Activated naive CD4-positive, alpha-beta T cell treated with anti-CD3 and anti-CD28 coated beads, Interleukin-2, amount 10 ng/mL, durations not matched to agents 7 days and 5 days (primary cell): ENCODE results near the gene S1PR4.

Experiments
- CTCF ChIA-PET: fragments of 350-600 bp; sonication (Branson Sonifier 250); formaldehyde crosslinking; loops from one replicate; lab custom pipeline; 2021; ENCODE audit warnings: antibody characterized with exemption; lab: Charles Lee
- DNase-seq: peaks from one replicate; pipeline ENCODE4 v3.0.0-alpha.2; 2020
- H3K27ac Mint-ChIP-seq: one replicate; pipeline ENCODE4 v1.8.0; 2021; ENCODE audit warnings: mild to moderate bottlenecking, moderate library complexity, mixed read lengths
- H3K27me3 Mint-ChIP-seq: one replicate; pipeline ENCODE4 v1.8.0; 2021; ENCODE audit warnings: mild to moderate bottlenecking, mixed read lengths
- H3K36me3 Mint-ChIP-seq: one replicate; pipeline ENCODE4 v1.8.0; 2021; ENCODE audit warnings: mixed read lengths
- H3K4me1 Mint-ChIP-seq: one replicate; pipeline ENCODE4 v1.8.0; 2021; ENCODE audit warnings: mixed read lengths
- H3K4me3 Mint-ChIP-seq: one replicate; pipeline ENCODE4 v1.8.0; 2021; ENCODE audit warnings: mild to moderate bottlenecking, moderate library complexity, mixed read lengths
- H3K9me3 Mint-ChIP-seq: one replicate; pipeline ENCODE4 v1.8.0; 2021; ENCODE audit warnings: mixed read lengths

S1PR4 gene, protein sequence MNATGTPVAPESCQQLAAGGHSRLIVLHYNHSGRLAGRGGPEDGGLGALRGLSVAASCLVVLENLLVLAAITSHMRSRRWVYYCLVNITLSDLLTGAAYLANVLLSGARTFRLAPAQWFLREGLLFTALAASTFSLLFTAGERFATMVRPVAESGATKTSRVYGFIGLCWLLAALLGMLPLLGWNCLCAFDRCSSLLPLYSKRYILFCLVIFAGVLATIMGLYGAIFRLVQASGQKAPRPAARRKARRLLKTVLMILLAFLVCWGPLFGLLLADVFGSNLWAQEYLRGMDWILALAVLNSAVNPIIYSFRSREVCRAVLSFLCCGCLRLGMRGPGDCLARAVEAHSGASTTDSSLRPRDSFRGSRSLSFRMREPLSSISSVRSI

DNA sequence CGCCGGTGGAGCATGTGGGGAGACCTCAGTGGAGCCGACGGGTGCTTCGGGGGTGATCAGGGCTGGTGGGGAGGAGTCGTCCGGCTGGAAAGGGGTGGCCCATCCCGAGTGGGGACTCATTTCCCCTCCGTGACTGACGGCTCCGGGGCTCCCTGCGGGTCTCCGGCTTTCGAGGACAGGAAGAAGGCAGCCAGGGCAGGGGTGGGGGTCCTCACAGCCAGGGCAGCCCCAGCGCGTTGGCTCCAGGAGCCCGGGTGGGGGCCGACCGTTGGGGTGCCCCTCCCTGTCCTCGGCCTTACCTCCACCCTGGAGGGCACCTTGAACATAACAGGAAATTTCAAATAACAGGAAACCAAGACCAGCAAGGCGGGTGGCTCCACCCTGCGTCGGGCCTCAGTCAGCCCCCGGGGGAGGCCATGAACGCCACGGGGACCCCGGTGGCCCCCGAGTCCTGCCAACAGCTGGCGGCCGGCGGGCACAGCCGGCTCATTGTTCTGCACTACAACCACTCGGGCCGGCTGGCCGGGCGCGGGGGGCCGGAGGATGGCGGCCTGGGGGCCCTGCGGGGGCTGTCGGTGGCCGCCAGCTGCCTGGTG, at the start of gene S1PR4:
S1PR4 (plus strand) TSS at position 393 of the 596 bp plus-strand sequence; CDS start at position 417, 24 bp downstream.
- CTCF ChIA-PET = interaction anchor here (1.7 kb wide), 1 partner anchor 74 kb away, joined by 4 read pairs; no protein-coding TSS in a partner anchor
- Mint-ChIP-seq H3K27me3 (peaks cover 3% of the 10 kb centered on the region), H3K27ac (peak within 1 kb of the TSS; percentile 97), H3K36me3 (peaks cover 38% of the 10 kb centered on the region), H3K9me3 (no peaks in the 10 kb centered on the region), H3K4me1 (peaks cover 29% of the 10 kb centered on the region), H3K4me3 (peak within 1 kb of the TSS; percentile 100)
- peak; percentile 86 for DNase-seq

DNA sequence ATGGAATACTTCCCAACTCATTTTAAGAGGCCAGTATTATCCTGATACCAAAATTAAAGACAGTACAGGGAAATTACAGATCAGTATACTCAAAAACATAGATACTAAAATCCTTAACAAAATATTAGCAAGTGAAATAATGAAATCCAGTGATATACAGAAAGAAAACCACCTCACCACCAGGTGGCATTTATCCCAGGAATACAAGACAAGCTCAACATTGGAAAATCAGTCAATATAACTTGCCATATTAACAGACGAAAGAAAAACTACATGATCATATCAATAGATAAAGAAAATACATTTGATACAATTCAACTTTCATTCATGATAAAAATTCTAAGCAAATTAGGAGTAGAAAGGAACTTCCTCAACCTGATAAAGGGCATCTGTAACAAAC, 49.5 kb upstream of the S1PR4 start:
- peaks cover 36% of the 10 kb centered on the region for H3K4me1 Mint-ChIP-seq
- CTCF ChIA-PET = interaction anchor here (0.7 to 9.0 kb wide), 14 partner anchors 9 to 153 kb away, joined by 3 to 92 read pairs (median 3); no protein-coding TSS in a partner anchor

DNA sequence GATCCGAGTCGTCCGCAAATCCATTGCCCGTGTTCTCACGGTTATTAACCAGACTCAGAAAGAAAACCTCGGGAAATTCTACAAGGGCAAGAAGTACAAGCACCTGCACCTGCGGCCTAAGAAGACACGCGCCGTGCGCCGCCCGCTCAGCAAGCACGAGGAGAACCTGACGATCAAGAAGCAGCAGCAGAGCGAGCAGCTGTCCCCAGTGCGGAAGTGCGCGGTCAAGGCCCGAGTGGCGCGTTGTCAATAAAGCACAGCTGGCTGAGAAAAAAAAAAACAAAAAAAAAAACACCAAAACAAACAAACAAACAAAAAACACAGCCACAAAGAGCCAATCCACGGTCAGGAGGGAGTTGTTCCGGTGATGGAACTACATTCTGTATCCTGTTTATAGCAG, 47.4 kb upstream of the S1PR4 start:
- Mint-ChIP-seq H3K9me3 (no peaks in the 10 kb centered on the region), H3K4me1 (peaks cover 44% of the 10 kb centered on the region), H3K27ac (peak overlapping the region; percentile 76), H3K36me3 (no peaks in the 10 kb centered on the region), H3K27me3 (peaks cover 8% of the 10 kb centered on the region), H3K4me3 (peak overlapping the region; percentile 10)
- CTCF ChIA-PET = interaction anchor here (1.0 to 9.0 kb wide), 3 partner anchors 11 to 31 kb away, joined by 3 to 92 read pairs (median 6); no protein-coding TSS in a partner anchor
- peak; percentile 49 for DNase-seq

More for the DNA sequence above, 49.5 kb upstream of the S1PR4 start:
- peak; percentile 36 for DNase-seq
- H3K4me3 Mint-ChIP-seq = no peak overlapping the region
- no peaks in the 10 kb centered on the region for H3K36me3 Mint-ChIP-seq
- H3K27me3 Mint-ChIP-seq = peaks cover 23% of the 10 kb centered on the region
- H3K9me3 Mint-ChIP-seq = no peaks in the 10 kb centered on the region
- no peak overlapping the region for H3K27ac Mint-ChIP-seq

DNA sequence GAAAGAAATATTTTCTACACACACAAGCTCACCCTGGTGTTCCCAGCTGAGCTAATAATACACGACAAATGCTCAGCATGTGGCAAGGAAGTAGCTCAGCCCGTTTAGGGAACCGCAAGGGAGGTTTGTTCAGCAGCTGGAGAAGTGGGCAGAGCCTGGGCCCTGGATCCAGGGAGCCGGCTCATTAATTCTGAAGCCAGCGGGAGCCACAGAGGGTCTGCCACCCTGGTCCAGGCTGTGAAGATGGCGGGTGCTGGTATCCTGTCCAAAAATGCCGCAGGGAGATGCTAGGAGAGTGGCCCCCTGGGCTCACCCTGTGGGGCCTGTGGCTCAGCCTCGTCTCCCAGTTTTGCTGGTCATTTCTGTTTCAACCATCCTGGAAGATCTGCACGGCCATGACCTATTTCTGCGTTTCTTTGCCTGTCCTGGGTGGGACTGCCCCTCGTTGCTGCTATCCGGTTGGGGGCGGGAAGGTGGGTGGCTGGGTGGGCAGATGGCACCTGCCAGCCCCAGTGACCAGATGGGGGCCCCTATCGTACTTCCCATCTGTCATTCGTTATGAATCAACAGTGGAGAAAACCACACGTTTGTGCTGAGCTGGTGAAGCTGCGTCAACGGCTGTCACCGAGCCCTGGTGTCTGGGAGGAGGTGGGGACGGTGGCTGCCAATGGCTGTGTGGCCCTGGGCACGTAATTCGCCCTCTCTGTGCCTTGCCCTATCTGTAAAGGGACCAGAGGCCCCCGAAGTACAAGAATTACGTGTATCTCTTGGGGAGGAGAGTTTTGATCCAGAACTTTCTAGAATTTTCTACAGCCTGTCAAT, 45.4 kb upstream of the S1PR4 start:
- Mint-ChIP-seq H3K27ac (peak overlapping the region; percentile 97), H3K27me3 (peaks cover 15% of the 10 kb centered on the region), H3K9me3 (no peaks in the 10 kb centered on the region), H3K36me3 (peaks cover 6% of the 10 kb centered on the region), H3K4me1 (peaks cover 53% of the 10 kb centered on the region), H3K4me3 (peak overlapping the region; percentile 53)
- peak; percentile 84 for DNase-seq
- CTCF ChIA-PET = interaction anchor here (0.7 to 9.0 kb wide), 3 partner anchors 11 to 156 kb away, joined by 3 to 92 read pairs (median 3); partner anchors contain the start of gene TLE6

DNA sequence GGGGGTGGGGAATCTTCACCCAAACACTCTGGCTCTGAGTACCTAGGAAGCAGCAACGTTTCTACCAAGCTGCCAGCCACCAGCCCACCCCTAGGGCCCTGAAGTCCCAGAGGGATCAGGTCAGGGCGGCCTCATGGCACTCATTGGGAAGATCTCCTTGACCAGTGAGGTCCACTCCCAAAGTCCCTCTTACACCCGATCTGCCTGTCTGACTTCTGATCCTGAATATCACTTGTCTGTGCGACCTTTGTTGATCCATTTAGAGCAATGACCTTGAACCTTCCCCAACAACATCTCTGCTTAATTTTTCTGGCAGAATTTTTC, 44.8 kb upstream of the S1PR4 start:
- peaks cover 6% of the 10 kb centered on the region for H3K36me3 Mint-ChIP-seq
- peaks cover 53% of the 10 kb centered on the region for H3K4me1 Mint-ChIP-seq
- H3K27me3 Mint-ChIP-seq = peaks cover 15% of the 10 kb centered on the region
- DNase-seq = no peak
- CTCF ChIA-PET = interaction anchor here (9.0 kb wide), 1 partner anchor 28 kb away, joined by 92 read pairs; no protein-coding TSS in a partner anchor
- H3K4me3 Mint-ChIP-seq = peak overlapping the region; percentile 53
- peak overlapping the region; percentile 97 for H3K27ac Mint-ChIP-seq
- H3K9me3 Mint-ChIP-seq = no peaks in the 10 kb centered on the region

DNA sequence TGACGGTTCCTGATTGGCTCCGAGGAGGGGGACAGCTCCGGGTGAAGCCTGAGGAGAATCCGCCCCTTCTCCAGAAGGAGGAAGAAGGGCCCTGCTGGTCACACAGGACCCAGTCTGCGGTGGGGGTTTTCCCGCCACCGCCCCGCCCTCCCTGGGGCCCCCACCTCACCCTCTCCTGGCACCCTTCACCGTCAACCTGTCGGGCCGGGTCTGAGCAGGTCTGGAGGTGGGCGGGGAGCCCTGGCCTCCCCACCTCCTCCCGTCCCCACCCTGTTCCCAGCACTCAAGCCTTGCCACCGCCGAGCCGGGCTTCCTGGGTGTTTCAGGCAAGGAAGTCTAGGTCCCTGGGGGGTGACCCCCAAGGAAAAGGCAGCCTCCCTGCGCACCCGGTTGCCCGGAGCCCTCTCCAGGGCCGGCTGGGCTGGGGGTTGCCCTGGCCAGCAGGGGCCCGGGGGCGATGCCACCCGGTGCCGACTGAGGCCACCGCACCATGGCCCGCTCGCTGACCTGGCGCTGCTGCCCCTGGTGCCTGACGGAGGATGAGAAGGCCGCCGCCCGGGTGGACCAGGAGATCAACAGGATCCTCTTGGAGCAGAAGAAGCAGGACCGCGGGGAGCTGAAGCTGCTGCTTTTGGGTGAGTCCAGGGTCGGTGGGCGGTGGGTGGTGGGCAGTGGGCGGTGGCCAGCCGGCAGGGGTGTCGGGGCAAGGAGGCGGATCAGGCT, 42.4 kb upstream of the S1PR4 start, which contains the start of gene GNA15:
GNA15 (plus strand) TSS at position 73 of the 723 bp plus-strand sequence; CDS start at position 491, 418 bp downstream.
- Mint-ChIP-seq H3K4me3 (peak within 1 kb of the TSS; percentile 76), H3K4me1 (peaks cover 56% of the 10 kb centered on the region), H3K9me3 (no peaks in the 10 kb centered on the region), H3K36me3 (peaks cover 15% of the 10 kb centered on the region), H3K27ac (peak within 1 kb of the TSS; percentile 33), H3K27me3 (peaks cover 15% of the 10 kb centered on the region)
- CTCF ChIA-PET = interaction anchor here (0.9 to 5.0 kb wide), 3 partner anchors 10 to 27 kb away, joined by 4 to 23 read pairs (median 4); no protein-coding TSS in a partner anchor
- peak; percentile 66 for DNase-seq

DNA sequence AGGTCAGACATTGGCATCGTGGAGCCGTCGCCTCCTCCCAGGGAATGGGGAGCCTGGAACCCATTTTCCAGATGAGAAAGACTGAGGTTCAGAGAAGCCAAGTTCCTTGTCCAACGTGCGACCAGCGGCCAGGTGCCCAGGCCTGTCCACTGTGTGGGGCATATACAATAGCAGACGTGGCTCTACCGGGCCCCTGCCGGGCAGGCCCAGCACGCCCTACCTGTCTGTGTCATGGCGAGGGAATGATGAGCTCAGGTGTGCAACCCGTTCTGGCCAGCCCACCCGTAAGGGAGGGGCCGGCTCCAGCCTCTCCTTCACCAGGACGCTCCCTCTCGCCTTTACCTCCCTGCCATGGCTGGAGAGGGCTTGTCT, 41.9 kb upstream of the S1PR4 start:
- H3K9me3 Mint-ChIP-seq = no peaks in the 10 kb centered on the region
- no peak overlapping the region for H3K27ac Mint-ChIP-seq
- no peak for DNase-seq
- CTCF ChIA-PET = interaction anchor here (0.9 to 5.0 kb wide), 3 partner anchors 10 to 27 kb away, joined by 4 to 23 read pairs (median 4); no protein-coding TSS in a partner anchor
- peak overlapping the region; percentile 76 for H3K4me3 Mint-ChIP-seq
- H3K36me3 Mint-ChIP-seq = peaks cover 15% of the 10 kb centered on the region
- peaks cover 57% of the 10 kb centered on the region for H3K4me1 Mint-ChIP-seq
- peaks cover 15% of the 10 kb centered on the region for H3K27me3 Mint-ChIP-seq

DNA sequence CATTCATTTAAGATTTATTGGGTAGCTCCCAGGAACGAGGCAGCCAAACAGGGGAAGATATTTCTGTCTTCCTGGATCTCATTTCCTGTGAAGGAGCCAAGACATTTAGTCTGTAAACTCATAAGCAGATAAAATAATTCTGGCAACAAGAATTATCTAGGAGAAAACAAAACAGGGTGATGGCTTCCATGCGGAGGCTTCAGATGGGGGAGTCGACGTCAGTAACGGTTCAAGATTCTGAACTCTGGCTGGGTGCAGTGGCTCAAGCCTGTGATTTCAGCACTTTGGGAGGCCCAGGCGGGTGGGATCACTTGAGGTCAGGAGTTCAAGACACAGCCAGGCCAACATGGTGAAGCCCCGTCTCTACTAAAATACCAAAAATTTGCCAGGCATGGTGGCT, 41.5 kb upstream of the S1PR4 start:
- Mint-ChIP-seq H3K4me3 (peak overlapping the region; percentile 76), H3K4me1 (peaks cover 61% of the 10 kb centered on the region)
- CTCF ChIA-PET = interaction anchor here (0.9 to 5.0 kb wide), 3 partner anchors 9 to 26 kb away, joined by 4 to 23 read pairs (median 4); no protein-coding TSS in a partner anchor

DNA sequence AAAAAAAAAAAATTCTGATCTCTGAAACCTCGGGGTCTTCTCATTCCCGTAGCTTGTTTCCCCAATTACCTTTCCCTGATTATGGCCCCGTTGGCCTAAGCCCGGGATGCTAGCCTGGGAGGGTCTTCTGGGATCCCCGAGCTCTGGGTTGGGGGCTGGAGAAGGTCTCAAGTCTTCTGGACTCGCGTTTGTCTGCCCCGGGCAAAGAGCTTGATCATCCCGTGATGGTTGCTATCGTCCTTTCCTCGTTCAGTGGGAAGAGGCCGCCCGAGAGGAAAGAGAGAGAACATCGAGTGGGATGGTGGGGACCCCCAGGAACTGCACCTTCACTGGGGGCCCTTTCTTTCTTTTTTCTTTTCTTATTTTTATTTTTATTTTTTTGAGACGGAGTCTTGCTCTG, 40.3 kb upstream of the S1PR4 start:
- peak overlapping the region; percentile 28 for H3K4me3 Mint-ChIP-seq
- H3K9me3 Mint-ChIP-seq = no peaks in the 10 kb centered on the region
- peaks cover 59% of the 10 kb centered on the region for H3K4me1 Mint-ChIP-seq
- H3K36me3 Mint-ChIP-seq = peaks cover 19% of the 10 kb centered on the region
- peaks cover 21% of the 10 kb centered on the region for H3K27me3 Mint-ChIP-seq
- H3K27ac Mint-ChIP-seq = no peak overlapping the region
- CTCF ChIA-PET = interaction anchor here (1.3 to 5.0 kb wide), 3 partner anchors 8 to 24 kb away, joined by 4 to 23 read pairs (median 4); no protein-coding TSS in a partner anchor
- DNase-seq = no peak

More for the DNA sequence above, 41.5 kb upstream of the S1PR4 start:
- Mint-ChIP-seq H3K27me3 (peaks cover 17% of the 10 kb centered on the region), H3K27ac (no peak overlapping the region), H3K9me3 (no peaks in the 10 kb centered on the region), H3K36me3 (peaks cover 15% of the 10 kb centered on the region)
- no peak for DNase-seq

DNA sequence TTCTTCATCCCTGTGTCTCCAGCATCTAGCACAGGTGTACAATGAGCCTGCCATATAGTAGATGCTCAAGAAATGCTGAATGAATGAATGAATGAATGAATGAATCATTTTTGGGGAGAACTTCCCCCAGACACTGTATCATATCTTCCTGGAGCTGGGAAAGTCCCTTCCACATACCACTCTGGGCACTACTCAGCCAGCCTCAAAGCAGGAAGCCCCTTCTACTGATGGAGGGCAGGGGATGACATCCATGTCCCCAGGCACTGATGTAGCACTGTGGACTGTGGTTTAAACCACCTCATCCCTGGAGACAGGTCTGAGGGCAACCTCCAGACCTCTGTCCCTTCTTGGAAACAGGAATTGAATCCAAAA, 37.9 kb upstream of the S1PR4 start:
- Mint-ChIP-seq H3K9me3 (no peaks in the 10 kb centered on the region), H3K27ac (peak overlapping the region; percentile 64), H3K4me3 (no peak overlapping the region), H3K4me1 (peaks cover 41% of the 10 kb centered on the region), H3K36me3 (peaks cover 20% of the 10 kb centered on the region), H3K27me3 (peaks cover 17% of the 10 kb centered on the region)
- DNase-seq = no peak
- CTCF ChIA-PET = interaction anchor here (5.4 kb wide), 1 partner anchor 13 kb away, joined by 38 read pairs; no protein-coding TSS in a partner anchor

DNA sequence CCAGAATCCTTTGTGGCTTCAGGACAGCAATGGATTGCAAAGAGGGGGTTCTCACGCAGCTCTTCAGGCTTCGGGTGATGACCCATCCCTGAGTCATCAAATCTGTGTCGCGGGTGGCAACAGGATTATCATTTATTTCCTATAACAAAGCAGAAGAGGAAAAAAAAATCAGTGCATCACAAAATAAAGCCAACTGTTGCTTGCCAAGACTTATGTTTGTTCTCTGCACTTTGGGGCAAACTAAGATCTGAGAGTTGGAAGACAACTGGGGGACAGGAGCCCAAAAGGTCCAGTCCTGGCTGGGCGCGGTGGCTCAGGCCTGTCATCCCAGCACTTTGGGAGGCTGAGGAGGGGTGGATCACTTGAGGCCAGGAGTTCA, 36.3 kb upstream of the S1PR4 start:
- H3K27me3 Mint-ChIP-seq = peaks cover 8% of the 10 kb centered on the region
- H3K27ac Mint-ChIP-seq = peak overlapping the region; percentile 80
- DNase-seq = no peak
- peaks cover 22% of the 10 kb centered on the region for H3K36me3 Mint-ChIP-seq
- H3K4me1 Mint-ChIP-seq = peaks cover 46% of the 10 kb centered on the region
- no peak overlapping the region for H3K4me3 Mint-ChIP-seq
- H3K9me3 Mint-ChIP-seq = no peaks in the 10 kb centered on the region
- CTCF ChIA-PET = interaction anchor here (1.0 to 5.4 kb wide), 3 partner anchors 11 to 20 kb away, joined by 3 to 38 read pairs (median 6); no protein-coding TSS in a partner anchor

DNA sequence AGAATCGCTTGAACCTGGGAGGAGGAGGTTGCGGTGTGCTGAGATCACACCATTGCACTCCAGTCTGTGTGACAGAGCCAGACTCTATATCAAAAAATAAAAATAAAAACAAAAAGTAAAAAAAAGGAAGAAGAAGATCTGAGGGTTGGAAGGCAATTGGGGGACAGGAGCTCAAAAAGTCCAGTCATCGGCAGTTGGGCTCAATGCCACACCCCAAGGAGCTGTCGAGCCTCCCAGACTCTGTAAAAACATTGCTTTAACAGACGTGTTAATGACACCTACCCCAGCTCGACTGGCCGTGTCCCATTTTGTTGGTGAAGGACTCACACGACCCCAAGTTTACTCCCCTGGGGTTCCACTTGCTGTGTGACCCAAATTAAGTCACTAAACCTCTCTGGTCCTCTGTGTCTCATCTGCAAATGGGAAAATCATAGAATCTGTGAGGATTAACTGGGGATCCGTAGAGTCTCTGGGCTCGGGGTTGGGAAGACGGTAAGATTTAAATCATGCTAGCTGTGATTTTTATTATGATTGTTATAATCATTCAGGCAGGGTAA, 35.7 kb upstream of the S1PR4 start:
- DNase-seq = no peak
- Mint-ChIP-seq H3K27me3 (peaks cover 6% of the 10 kb centered on the region), H3K4me3 (no peak overlapping the region), H3K27ac (no peak overlapping the region), H3K9me3 (no peaks in the 10 kb centered on the region), H3K36me3 (peaks cover 20% of the 10 kb centered on the region), H3K4me1 (peaks cover 43% of the 10 kb centered on the region)
- CTCF ChIA-PET = interaction anchor here (0.8 to 5.4 kb wide), 4 partner anchors 11 to 20 kb away, joined by 3 to 38 read pairs (median 4); no protein-coding TSS in a partner anchor
